ENCODE measurements around the gene PAQR8. TPM values are rescaled to one million over a fixed set of nuclear protein-coding genes. Genes with fewer than 3 reads are reported as not detected.

Gene PAQR8
- total RNA-seq, 1 experiment from 2014 or later: 3.0 TPM

- Mint-ChIP-seq H3K27ac (no peak overlapping the region), H3K9me3 (no peaks in the 10 kb centered on the region), H3K4me3 (no peak overlapping the region), H3K27me3 (ENCODE audit: low read depth) (peaks cover 15% of the 10 kb centered on the region), H3K36me3 (ENCODE audit: insufficient read depth in 1 of 3, low read depth in 3 of 3) (peaks cover 0 to 10% (median 1%) of the 10 kb centered on the region in 3 experiments; a peak in 4 of 7 replicates), H3K4me1 (peaks cover 4 to 8% of the 10 kb centered on the region in 2 experiments; a peak in 3 of 4 replicates)
- no CpG with 5 or more reads among the region's 6 CpGs for WGBS (ENCODE audit: extremely low coverage, insufficient read length, low lambda C conversion rate)
- Histone ChIP-seq H2BK12ac (ENCODE audit: insufficient read length, low read depth, low read length) (no peak overlapping the region), H4K5ac (ENCODE audit: insufficient read length, low read depth, low read length) (no peak overlapping the region), H3K56ac (ENCODE audit: insufficient read length, low read depth, low read length) (no peak overlapping the region), H3K27ac (ENCODE audit: insufficient read length, low read depth, low read length) (no peak overlapping the region), H3K79me2 (ENCODE audit: insufficient read depth, low read length) (no peaks in the 10 kb centered on the region), H3K23me2 (ENCODE audit: insufficient read length, low read depth, low read length, poor library complexity, severe bottlenecking) (peaks cover 2% of the 10 kb centered on the region), H3K14ac (ENCODE audit: insufficient read depth, low read length) (no peak overlapping the region), H4K91ac (ENCODE audit: insufficient read length, low read depth, low read length) (no peak overlapping the region), H2BK15ac (ENCODE audit: low read depth, low read length) (no peak overlapping the region), H4K8ac (replicated peaks; ENCODE audit: insufficient read length, low read depth, low read length) (no peak overlapping the region), H3K79me1 (ENCODE audit: insufficient read depth, low read depth, low read length, poor library complexity, severe bottlenecking) (no peaks in the 10 kb centered on the region), H3K9ac (ENCODE audit: extremely low read depth, insufficient read length, low read length) (no peak overlapping the region), H3K4ac (ENCODE audit: low read depth, low read length) (no peak overlapping the region), H3T11ph (ENCODE audit: low read length) (no peak overlapping the region), H3K18ac (ENCODE audit: insufficient read length, low read depth, low read length) (no peak overlapping the region), H3K27me3 (ENCODE audit: insufficient read depth, low read length) (no peaks in the 10 kb centered on the region), H2BK20ac (ENCODE audit: low read depth, low read length, poor library complexity, severe bottlenecking) (no peak overlapping the region), H3K23ac (ENCODE audit: insufficient read length, low read depth, low read length) (no peak overlapping the region), H3K9me3 (ENCODE audit: control insufficient read depth, low read depth, low read length) (no peaks in the 10 kb centered on the region), H2AFZ (ENCODE audit: low read length) (no peak overlapping the region), H2AK5ac (ENCODE audit: insufficient read length, low read length) (no peak overlapping the region), H3K4me2 (ENCODE audit: insufficient read depth, insufficient read length, low read length) (no peak overlapping the region), H2BK5ac (ENCODE audit: insufficient read length, low read length) (no peak overlapping the region), H4K20me1 (ENCODE audit: control insufficient read depth, insufficient read depth, insufficient read length) (no peaks in the 10 kb centered on the region), H3K4me1 (ENCODE audit: insufficient read depth, low read length) (no peaks in the 10 kb centered on the region), H2BK120ac (ENCODE audit: low read depth, low read length, poor library complexity, severe bottlenecking) (no peak overlapping the region)
- no peak for TF ChIP-seq CTCF (conservative IDR thresholded peaks at IDR 0.05)
- no peak for DNase-seq
Observed at GRCh38 chr6:52368002-52368401, 6.1 kb downstream of the PAQR8 start.

All from H9 (cell line).